Psoas muscle (tissue), 8 donors: ENCODE data around the gene ITGB5. TPM values are rescaled to one million over a fixed set of nuclear protein-coding genes. Genes with fewer than 3 reads are reported as not detected.

ENCODE experiments used
- ATAC-seq, 4 donors: fragments of 200-7000 bp; cut with Tn5 transposase; one replicate each; pipeline ENCODE4 v1.9.1; 2020; ENCODE audit warnings: moderate library complexity in 3 of 4, mild to moderate bottlenecking in 2 of 4
- DNase-seq, 2 donors: peaks; one replicate each; pipeline ENCODE4 v3.0.0-alpha.2; 2020
- H3K27ac ChIP-seq: fragments of 200-600 bp; one replicate; pipeline ENCODE4 v1.8.0; 2022
- H3K27me3 ChIP-seq, 3 donors: fragments of 200-600 bp in 1 of 3; one replicate each; pipeline versions ENCODE4 v1.6.1 to v1.8.0; 2013 to 2022; ENCODE audit warnings: low read length in 2 of 3, mild to moderate bottlenecking in 2 of 3, moderate library complexity in 1 of 3; ENCODE audit not compliant: insufficient read depth in 3 of 3
- H3K36me3 ChIP-seq, 2 donors: fragments of 200-600 bp in 1 of 2; one replicate each; pipeline versions ENCODE4 v1.6.1 to v1.8.0; 2013 to 2022; ENCODE audit warnings: low read depth in 1 of 2, mild to moderate bottlenecking in 1 of 2, moderate library complexity in 1 of 2; ENCODE audit not compliant: insufficient read depth in 1 of 2
- H3K4me1 ChIP-seq: fragments of 200-600 bp; one replicate; pipeline ENCODE4 v1.8.0; 2022
- H3K4me3 ChIP-seq: fragments of 200-600 bp; one replicate; pipeline ENCODE4 v1.8.0; 2022; ENCODE audit warnings: mild to moderate bottlenecking
- H3K9me3 ChIP-seq: fragments of 200-600 bp; one replicate; pipeline ENCODE4 v1.8.0; 2022
- WGBS, 3 donors: extraction: QIAGEN DNeasy Blood & Tissue Kit; methylation state at CpG; one replicate each; pipeline versions ENCODE4 v1.1.6 to v1.1.7; 2013; 5-methylcytosine and 5-hydroxymethylcytosine counted together
- intact Hi-C, 2 donors: fragments of 100-400 bp; cut with DNase I; formaldehyde crosslinking; loops; one replicate each; pipeline versions ENCODE4 v1.11.0 to v1.14.2; 2022
- polyA plus RNA-seq, 3 donors: library from polyadenylated mRNA; stranded (reverse); fragments of 200-250 nt; gene quantifications; one replicate each; pipeline ENCODE4 v1.2.3, GENCODE V29; 2013
- total RNA-seq, 4 donors: library from RNA; stranded (reverse); fragmentation: NEBNext Ultra II Directional in 2 of 4; extraction: Animal tissue kit (Norgen Biotek cat#: 25700) in 2 of 4; gene quantifications; one replicate each; pipeline versions ENCODE4 v1.2.1 to v1.2.4, GENCODE V29; 2021 to 2023
- TF ChIP-seq, protein P1 (sequence below): fragments of 200-600 bp; IDR thresholded peaks from one replicate; pipeline ENCODE4 v1.8.0; 2022; ENCODE audit warnings: antibody characterized with exemption
- donor health status: healthy with polysubstance abuse.
- donor health status: DM: no; HTN: no; CAD: no; lungs with moderate emphysema.
- donor health status: Bipolar disorder and iron deficiency.
- donor health status: healthy.
- donor health status: DM: yes; HTN: yes; CAD: no.
- donor health status: DM: no; HTN: no; CAD: no.
- donor health status: DM: no; HTN: no; CAD: no.
- donor health status: DM: yes; HTN: yes; CAD: no.

The ITGB5 gene
- total and polyA plus RNA-seq, 7 donors, result 19.3 to 61.5 (median 37.5) TPM

DNA sequence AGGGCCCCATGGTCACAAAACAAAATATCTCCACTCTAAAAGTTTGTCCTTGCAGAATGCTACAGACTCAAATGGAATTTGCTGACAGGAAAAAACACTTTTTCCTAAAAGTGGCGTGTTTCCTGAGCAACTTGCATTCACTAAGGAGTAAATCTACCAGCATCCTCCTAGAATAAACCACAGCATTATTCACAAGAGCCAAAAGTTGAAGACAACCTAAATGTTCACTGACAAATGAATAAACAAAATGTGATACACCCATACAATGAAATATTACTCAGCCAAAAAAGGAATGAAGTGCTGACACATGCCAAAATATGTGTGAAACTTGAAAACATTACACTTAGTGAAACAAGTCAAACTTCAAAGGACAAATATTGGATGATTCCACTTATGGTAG is 28.9 kb downstream of the ITGB5 start:
- Histone ChIP-seq H3K4me3 (no peak overlapping the region), H3K9me3 (no peaks in the 10 kb centered on the region), H3K36me3 (peaks cover 2 to 13% of the 10 kb centered on the region in 2 donors), H3K27ac (peak overlapping the region; percentile 25), H3K27me3 (no peaks in the 10 kb centered on the region), H3K4me1 (peaks cover 32% of the 10 kb centered on the region)
- TF ChIP-seq, protein P1, sequence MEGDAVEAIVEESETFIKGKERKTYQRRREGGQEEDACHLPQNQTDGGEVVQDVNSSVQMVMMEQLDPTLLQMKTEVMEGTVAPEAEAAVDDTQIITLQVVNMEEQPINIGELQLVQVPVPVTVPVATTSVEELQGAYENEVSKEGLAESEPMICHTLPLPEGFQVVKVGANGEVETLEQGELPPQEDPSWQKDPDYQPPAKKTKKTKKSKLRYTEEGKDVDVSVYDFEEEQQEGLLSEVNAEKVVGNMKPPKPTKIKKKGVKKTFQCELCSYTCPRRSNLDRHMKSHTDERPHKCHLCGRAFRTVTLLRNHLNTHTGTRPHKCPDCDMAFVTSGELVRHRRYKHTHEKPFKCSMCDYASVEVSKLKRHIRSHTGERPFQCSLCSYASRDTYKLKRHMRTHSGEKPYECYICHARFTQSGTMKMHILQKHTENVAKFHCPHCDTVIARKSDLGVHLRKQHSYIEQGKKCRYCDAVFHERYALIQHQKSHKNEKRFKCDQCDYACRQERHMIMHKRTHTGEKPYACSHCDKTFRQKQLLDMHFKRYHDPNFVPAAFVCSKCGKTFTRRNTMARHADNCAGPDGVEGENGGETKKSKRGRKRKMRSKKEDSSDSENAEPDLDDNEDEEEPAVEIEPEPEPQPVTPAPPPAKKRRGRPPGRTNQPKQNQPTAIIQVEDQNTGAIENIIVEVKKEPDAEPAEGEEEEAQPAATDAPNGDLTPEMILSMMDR, result no peak
- ATAC-seq, result no peak
- WGBS, 3 donors, result 52 to 71% (median 59%) methylated on average over 1 of the region's 1 CpG
- intact Hi-C loops, result no loop called here
- DNase-seq, result no peak

DNA sequence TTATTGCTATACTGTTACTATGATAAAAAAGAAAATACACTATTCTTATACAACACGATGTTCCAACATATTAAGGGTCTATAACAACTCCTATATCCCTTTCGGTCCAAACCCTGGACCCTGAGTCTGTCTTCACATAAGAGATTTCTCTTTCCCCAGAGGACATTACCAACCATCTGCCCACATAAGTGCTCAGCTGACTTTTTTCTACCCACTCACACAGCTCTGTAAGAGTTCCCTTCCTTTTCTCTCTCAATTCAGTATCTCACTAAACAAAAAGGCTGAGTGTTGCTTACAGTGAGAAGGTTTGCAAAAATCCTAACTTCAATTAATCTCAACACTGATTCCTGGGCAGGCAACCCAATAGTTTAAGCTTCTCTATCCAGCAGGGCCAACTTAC is 30.5 kb downstream of the ITGB5 start:
- DNase-seq, result no peak
- TF ChIP-seq, protein P1, result no peak
- H3K4me1 ChIP-seq, result peaks cover 28% of the 10 kb centered on the region
- H3K27me3 ChIP-seq, result no peaks in the 10 kb centered on the region
- peaks cover 2 to 13% of the 10 kb centered on the region in 2 donors for H3K36me3 ChIP-seq
- no peak overlapping the region for H3K4me3 ChIP-seq
- ATAC-seq, result no peak
- WGBS, 3 donors, result 89 to 96% (median 91%) methylated on average over 2 of the region's 2 CpGs
- no peak overlapping the region for H3K27ac ChIP-seq
- H3K9me3 ChIP-seq, result no peaks in the 10 kb centered on the region
- intact Hi-C loops, result no loop called here

DNA sequence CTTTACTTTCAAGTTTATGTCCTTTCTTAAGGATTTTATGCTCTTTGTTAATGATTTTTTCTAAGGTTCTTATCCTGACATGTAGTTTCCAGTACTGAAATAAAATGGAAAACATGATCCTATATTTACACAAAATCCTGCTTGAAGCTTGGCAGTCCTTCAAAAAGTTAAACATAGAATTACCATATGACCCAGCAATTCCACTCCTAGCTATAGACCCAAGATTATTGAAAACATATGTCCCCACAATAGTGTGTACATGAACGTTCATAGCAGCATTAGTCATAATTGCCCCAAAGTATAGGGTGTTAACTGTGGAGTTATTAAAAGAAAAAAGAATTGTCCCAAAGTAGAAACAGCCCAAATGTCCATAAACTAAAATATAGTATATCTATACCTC is 33.2 kb downstream of the ITGB5 start:
- intact Hi-C loops, result no loop called here
- peaks cover 7% of the 10 kb centered on the region for H3K4me1 ChIP-seq
- DNase-seq (no peak), ATAC-seq (no peak)
- no peak overlapping the region for H3K27ac ChIP-seq
- no peaks in the 10 kb centered on the region for H3K9me3 ChIP-seq
- peaks cover 2 to 13% of the 10 kb centered on the region in 2 donors for H3K36me3 ChIP-seq
- no peaks in the 10 kb centered on the region for H3K27me3 ChIP-seq
- TF ChIP-seq, protein P1, result no peak
- H3K4me3 ChIP-seq, result no peak overlapping the region
- 79 to 83% (median 79%) methylated on average over 1 of the region's 1 CpG for WGBS, 3 donors

DNA sequence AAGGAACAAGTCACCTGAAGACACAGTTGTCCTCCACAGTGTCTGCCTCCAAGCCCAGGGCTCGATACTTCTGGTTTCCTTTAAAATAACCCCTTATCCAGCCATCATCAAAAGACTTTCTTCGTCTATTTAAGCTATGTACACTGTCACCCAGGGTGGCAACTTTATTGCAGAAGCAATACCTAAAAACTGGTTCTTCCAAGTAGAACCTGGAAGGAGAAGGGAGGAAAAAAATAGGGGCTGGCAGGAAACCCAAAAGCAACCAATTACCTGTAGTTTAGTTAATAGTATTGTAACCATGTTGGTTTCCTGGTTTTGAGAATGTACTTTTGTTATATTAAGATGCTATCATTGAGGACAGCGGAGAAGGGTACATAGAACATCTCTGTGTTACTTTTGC is 33.7 kb downstream of the ITGB5 start:
- Histone ChIP-seq H3K4me3 (no peak overlapping the region), H3K36me3 (peaks cover 2 to 15% of the 10 kb centered on the region in 2 donors), H3K9me3 (no peaks in the 10 kb centered on the region), H3K4me1 (peaks cover 2% of the 10 kb centered on the region), H3K27ac (no peak overlapping the region), H3K27me3 (no peaks in the 10 kb centered on the region)
- intact Hi-C loops, result no loop called here
- TF ChIP-seq, protein P1, result no peak
- DNase-seq, result no peak
- no peak for ATAC-seq
- WGBS, 3 donors, result 96 to 98% (median 97%) methylated on average over 3 of the region's 3 CpGs

DNA sequence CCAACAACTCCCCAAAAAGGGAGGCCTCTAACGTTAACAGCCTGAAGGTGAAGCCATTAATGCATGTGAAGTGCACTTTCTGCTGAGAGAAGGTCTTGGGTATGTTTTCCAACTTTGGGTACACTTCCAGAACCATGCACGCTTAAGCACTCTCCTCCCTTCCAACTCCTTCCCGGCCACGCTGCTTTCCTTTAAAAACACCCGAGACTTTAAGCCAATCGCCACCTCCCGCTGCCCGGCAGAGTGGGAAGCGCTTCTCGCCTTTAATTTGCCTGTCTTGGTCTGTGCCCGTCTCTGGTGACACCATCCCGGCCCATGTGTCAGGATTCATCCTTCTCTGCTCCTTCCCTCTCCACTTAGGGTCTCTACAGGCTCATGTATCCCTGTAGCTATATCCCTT is 35.3 kb downstream of the ITGB5 start:
- DNase-seq (no peak), ATAC-seq (no peak)
- Histone ChIP-seq H3K4me3 (no peak overlapping the region), H3K9me3 (no peaks in the 10 kb centered on the region), H3K36me3 (peaks cover 2 to 30% of the 10 kb centered on the region in 2 donors), H3K4me1 (no peaks in the 10 kb centered on the region), H3K27ac (no peak overlapping the region), H3K27me3 (no peaks in the 10 kb centered on the region)
- TF ChIP-seq, protein P1, result no peak
- intact Hi-C loops, result no loop called here
- WGBS, 3 donors, result 87 to 90% (median 88%) methylated on average over 12 of the region's 12 CpGs
